ENCODE measurements around the gene ALDH5A1.

DNA sequence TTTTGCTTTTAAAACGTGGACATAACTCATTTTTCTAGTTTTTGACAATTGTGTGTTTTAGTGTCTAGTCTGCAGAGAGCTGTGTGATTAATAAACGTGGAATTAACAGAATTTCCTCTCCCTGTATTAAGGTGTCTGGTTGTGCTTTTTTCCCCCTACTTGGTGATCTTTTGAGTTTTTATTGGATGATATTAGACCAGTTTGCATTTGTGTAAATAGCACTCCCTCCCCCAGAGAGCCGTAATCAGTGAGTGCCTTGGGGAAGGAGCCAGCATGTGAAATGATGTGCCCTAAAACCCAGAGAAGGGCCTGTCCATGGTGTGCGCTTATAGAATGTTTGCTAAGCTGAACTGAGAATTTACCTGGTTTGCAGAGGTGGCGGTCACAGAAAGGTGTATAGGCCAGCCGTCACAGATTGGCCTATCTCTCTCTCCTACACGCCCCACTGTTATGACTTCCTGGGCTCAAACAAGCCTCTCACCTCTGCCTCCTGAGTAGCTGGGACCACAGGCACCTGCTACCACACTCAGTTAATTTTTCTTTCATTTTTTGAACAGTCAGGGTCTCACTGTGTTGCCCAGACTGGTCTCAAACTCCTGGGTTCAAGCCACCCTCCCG lies 42.4 kb downstream of the ALDH5A1 start:
- TF ChIP-seq, protein P1, sequence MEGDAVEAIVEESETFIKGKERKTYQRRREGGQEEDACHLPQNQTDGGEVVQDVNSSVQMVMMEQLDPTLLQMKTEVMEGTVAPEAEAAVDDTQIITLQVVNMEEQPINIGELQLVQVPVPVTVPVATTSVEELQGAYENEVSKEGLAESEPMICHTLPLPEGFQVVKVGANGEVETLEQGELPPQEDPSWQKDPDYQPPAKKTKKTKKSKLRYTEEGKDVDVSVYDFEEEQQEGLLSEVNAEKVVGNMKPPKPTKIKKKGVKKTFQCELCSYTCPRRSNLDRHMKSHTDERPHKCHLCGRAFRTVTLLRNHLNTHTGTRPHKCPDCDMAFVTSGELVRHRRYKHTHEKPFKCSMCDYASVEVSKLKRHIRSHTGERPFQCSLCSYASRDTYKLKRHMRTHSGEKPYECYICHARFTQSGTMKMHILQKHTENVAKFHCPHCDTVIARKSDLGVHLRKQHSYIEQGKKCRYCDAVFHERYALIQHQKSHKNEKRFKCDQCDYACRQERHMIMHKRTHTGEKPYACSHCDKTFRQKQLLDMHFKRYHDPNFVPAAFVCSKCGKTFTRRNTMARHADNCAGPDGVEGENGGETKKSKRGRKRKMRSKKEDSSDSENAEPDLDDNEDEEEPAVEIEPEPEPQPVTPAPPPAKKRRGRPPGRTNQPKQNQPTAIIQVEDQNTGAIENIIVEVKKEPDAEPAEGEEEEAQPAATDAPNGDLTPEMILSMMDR (conservative IDR thresholded peaks at IDR 0.05), result no peak
- no peak for TF ChIP-seq ZFX (IDR thresholded peaks at IDR 0.05)
